ENCODE results near the gene NAP1L1.

Gene NAP1L1

DNA sequence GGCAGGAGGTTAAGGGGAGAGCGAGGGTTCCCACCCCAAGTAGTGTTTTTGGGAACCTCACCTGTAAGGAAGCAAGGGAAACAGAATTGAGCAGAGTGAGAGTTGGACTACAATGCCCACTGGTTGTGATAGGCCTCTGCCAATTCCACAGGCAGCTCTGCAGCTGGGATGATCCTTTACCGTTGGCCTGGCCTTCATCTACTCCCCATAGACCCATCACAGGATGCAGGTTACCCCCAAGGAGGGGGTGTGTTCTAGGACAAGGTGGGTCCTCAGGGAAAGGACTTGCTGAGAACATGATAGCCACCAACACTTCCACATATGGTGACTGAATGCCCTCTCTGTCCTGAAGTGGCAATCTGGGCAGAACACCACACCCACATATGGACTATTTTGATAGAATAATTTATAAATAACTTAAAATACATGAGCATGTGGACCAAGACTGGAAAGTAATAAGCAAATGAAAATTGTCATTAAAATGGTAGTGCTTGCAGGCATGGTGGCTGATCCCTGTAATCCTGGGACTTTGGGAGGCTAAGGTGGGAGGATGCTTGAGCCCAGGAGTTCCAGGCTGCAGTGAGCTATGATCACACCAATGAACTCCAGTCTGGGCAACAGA is 61.3 kb downstream of the NAP1L1 start:
- no peak overlapping the region for H3K27ac ChIP-seq (replicated peaks)
- H3K27me3 ChIP-seq (ENCODE audit: insufficient read depth, poor library complexity, severe bottlenecking) = no peaks in the 10 kb centered on the region
- TF ChIP-seq GABPA (IDR thresholded peaks at IDR 0.05; ENCODE audit: low read depth) (no peak), POLR2AphosphoS5 (IDR thresholded peaks at IDR 0.05; ENCODE audit: low read depth) (no peak), SPI1 (IDR thresholded peaks at IDR 0.05; ENCODE audit: borderline replicate concordance, low read depth) (no peak)
- TF ChIP-seq, protein P1, sequence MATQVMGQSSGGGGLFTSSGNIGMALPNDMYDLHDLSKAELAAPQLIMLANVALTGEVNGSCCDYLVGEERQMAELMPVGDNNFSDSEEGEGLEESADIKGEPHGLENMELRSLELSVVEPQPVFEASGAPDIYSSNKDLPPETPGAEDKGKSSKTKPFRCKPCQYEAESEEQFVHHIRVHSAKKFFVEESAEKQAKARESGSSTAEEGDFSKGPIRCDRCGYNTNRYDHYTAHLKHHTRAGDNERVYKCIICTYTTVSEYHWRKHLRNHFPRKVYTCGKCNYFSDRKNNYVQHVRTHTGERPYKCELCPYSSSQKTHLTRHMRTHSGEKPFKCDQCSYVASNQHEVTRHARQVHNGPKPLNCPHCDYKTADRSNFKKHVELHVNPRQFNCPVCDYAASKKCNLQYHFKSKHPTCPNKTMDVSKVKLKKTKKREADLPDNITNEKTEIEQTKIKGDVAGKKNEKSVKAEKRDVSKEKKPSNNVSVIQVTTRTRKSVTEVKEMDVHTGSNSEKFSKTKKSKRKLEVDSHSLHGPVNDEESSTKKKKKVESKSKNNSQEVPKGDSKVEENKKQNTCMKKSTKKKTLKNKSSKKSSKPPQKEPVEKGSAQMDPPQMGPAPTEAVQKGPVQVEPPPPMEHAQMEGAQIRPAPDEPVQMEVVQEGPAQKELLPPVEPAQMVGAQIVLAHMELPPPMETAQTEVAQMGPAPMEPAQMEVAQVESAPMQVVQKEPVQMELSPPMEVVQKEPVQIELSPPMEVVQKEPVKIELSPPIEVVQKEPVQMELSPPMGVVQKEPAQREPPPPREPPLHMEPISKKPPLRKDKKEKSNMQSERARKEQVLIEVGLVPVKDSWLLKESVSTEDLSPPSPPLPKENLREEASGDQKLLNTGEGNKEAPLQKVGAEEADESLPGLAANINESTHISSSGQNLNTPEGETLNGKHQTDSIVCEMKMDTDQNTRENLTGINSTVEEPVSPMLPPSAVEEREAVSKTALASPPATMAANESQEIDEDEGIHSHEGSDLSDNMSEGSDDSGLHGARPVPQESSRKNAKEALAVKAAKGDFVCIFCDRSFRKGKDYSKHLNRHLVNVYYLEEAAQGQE (IDR thresholded peaks at IDR 0.05; ENCODE audit: insufficient replicate concordance, low read depth) = no peak
- TF ChIP-seq, protein P2, sequence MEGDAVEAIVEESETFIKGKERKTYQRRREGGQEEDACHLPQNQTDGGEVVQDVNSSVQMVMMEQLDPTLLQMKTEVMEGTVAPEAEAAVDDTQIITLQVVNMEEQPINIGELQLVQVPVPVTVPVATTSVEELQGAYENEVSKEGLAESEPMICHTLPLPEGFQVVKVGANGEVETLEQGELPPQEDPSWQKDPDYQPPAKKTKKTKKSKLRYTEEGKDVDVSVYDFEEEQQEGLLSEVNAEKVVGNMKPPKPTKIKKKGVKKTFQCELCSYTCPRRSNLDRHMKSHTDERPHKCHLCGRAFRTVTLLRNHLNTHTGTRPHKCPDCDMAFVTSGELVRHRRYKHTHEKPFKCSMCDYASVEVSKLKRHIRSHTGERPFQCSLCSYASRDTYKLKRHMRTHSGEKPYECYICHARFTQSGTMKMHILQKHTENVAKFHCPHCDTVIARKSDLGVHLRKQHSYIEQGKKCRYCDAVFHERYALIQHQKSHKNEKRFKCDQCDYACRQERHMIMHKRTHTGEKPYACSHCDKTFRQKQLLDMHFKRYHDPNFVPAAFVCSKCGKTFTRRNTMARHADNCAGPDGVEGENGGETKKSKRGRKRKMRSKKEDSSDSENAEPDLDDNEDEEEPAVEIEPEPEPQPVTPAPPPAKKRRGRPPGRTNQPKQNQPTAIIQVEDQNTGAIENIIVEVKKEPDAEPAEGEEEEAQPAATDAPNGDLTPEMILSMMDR (IDR thresholded peaks at IDR 0.05; ENCODE audit: insufficient read depth, low read length) = no peak
- no peak overlapping the region for H3K4me3 ChIP-seq (replicated peaks; ENCODE audit: insufficient read depth, low read length)
- DNase-seq (ENCODE audit: low read depth in 1 of 2, low spot score in 1 of 2) = no peak

DNA sequence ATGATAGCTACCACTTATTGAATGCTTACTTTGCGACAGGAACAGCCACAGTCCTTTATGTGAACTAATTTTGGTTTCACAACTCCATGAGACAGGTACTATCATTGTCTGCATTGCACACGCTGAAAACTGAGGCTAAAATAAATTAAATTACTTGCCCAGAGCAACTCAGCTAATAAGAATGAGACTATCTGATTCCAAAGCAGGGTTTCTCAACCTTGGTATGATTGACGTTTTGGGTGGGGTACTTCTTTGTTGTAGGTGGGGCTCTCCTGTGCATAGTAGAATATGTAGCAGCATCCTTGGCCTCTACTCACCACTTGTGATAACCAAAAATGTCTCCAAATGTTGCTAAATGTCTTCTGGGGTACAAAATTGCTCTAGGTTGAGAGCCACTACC is 62.0 kb downstream of the NAP1L1 start:
- H3K4me3 ChIP-seq (replicated peaks; ENCODE audit: insufficient read depth, low read length) = no peak overlapping the region
- H3K27ac ChIP-seq (replicated peaks) = no peak overlapping the region
- TF ChIP-seq POLR2AphosphoS5 (IDR thresholded peaks at IDR 0.05; ENCODE audit: low read depth) (no peak), GABPA (IDR thresholded peaks at IDR 0.05; ENCODE audit: low read depth) (no peak), SPI1 (IDR thresholded peaks at IDR 0.05; ENCODE audit: borderline replicate concordance, low read depth) (no peak)
- TF ChIP-seq, protein P1 (IDR thresholded peaks at IDR 0.05; ENCODE audit: insufficient replicate concordance, low read depth) = no peak
- TF ChIP-seq, protein P2 (IDR thresholded peaks at IDR 0.05; ENCODE audit: insufficient read depth, low read length) = no peak
- DNase-seq (ENCODE audit: low read depth in 1 of 2, low spot score in 1 of 2) = no peak
- H3K27me3 ChIP-seq (ENCODE audit: insufficient read depth, poor library complexity, severe bottlenecking) = no peaks in the 10 kb centered on the region

DNA sequence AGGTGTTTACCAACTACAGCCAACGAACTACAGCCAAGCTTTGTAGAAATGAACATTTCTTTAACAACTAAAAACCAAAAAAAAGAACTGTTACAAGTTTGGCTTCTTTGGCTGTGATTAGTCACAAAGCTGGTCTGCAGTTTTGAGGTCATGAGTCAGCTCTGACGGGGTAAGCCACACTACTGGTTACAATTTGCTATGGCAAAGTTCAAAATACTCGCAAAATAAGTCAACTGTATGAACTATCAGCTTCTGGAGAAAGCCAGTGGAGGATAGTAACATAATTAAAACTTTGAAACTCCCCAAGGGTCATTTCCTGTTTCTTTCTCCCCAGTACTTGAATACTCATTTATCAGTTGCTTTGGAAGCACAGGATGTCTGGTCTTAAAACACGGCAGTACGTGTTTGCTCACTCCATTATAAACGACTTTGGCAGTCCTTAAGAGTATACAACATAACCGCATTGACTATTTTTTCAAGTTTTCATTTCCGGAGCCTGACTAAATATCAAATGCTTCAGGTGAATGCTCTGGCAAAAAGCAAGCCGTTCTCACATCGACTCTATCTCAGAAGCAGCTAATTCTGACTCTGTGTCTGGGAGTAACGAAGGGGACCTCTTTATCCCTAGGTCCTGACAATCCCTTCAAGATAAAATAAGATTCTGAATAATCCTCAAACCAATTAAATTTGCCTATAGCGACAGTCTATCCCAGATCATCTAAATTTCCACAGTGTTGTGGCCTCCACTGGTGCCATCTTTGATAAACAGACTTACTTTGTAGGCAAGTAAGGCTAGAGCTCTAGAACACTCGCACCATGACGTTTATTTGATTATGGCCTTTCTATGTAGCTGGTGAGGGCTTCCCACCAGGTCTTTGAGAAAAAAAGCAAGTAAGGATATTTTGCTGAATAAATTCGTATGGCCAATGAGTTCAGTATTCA is 63.5 kb downstream of the NAP1L1 start:
- no peaks in the 10 kb centered on the region for H3K27me3 ChIP-seq (ENCODE audit: insufficient read depth, poor library complexity, severe bottlenecking)
- peak overlapping the region; percentile 76 for H3K27ac ChIP-seq (replicated peaks)
- DNase-seq (ENCODE audit: low read depth in 1 of 2, low spot score in 1 of 2) = peak in 1 of 2 experiments; percentile 49
- H3K4me3 ChIP-seq (replicated peaks; ENCODE audit: insufficient read depth, low read length) = no peak overlapping the region
- TF ChIP-seq GABPA (IDR thresholded peaks at IDR 0.05; ENCODE audit: low read depth) = no peak
- TF ChIP-seq, protein P2 (IDR thresholded peaks at IDR 0.05; ENCODE audit: insufficient read depth, low read length) = no peak
- no peak for TF ChIP-seq POLR2AphosphoS5 (IDR thresholded peaks at IDR 0.05; ENCODE audit: low read depth)
- TF ChIP-seq SPI1 (IDR thresholded peaks at IDR 0.05; ENCODE audit: borderline replicate concordance, low read depth) = no peak
- TF ChIP-seq, protein P1 (IDR thresholded peaks at IDR 0.05; ENCODE audit: insufficient replicate concordance, low read depth) = no peak
